GM12873 (cell line): ENCODE data around the gene HSPG2.

Experiments used
- TF ChIP-seq, protein P1 (sequence below): IDR thresholded peaks from 2 replicates; pipeline ENCODE4 v1.5.1; 2012; ENCODE audit warnings: low read depth, mild to moderate bottlenecking, moderate library complexity, low read length, control low read depth; ENCODE audit not compliant: insufficient read depth; ENCODE audit errors: missing control alignments

Gene HSPG2

DNA sequence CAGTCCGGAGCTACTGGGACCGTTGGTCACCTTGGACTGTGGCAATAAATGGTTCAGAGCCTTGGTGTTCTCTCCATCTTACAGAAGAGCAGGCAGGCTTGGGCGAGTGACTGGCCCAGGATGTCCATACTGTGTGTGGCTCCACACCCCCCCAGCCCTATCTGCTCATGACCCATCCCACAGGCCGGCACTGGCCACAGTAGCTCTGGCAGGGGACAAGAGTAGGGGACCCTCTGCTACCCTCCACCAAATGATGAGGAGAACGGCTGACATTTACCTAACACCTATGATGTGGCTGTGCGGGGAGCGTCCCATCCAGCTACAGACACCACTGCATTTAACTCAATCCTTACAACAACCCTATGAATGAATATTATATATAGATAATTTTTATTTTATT lies 111.7 kb downstream of the HSPG2 start:
- TF ChIP-seq, protein P1, sequence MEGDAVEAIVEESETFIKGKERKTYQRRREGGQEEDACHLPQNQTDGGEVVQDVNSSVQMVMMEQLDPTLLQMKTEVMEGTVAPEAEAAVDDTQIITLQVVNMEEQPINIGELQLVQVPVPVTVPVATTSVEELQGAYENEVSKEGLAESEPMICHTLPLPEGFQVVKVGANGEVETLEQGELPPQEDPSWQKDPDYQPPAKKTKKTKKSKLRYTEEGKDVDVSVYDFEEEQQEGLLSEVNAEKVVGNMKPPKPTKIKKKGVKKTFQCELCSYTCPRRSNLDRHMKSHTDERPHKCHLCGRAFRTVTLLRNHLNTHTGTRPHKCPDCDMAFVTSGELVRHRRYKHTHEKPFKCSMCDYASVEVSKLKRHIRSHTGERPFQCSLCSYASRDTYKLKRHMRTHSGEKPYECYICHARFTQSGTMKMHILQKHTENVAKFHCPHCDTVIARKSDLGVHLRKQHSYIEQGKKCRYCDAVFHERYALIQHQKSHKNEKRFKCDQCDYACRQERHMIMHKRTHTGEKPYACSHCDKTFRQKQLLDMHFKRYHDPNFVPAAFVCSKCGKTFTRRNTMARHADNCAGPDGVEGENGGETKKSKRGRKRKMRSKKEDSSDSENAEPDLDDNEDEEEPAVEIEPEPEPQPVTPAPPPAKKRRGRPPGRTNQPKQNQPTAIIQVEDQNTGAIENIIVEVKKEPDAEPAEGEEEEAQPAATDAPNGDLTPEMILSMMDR: no peak

DNA sequence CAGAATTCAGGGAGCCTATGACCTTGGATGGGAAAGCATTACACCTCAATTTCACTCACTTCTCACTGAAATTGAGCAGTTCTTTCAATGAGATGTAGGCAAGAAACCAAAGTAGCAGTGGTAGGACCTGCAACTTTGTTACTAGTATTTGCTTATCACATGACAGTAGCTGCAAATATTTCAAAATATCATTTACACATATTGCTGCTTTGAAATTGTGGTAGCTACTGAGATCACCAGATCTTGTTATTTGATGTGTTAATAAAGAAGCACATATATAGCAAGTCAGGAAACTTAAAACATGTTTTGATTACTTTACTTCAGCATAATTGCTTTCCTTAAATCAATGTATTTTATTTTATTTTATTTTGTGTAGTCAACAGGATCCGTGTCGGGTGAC lies 112.2 kb downstream of the HSPG2 start:
- TF ChIP-seq, protein P1: no peak

DNA sequence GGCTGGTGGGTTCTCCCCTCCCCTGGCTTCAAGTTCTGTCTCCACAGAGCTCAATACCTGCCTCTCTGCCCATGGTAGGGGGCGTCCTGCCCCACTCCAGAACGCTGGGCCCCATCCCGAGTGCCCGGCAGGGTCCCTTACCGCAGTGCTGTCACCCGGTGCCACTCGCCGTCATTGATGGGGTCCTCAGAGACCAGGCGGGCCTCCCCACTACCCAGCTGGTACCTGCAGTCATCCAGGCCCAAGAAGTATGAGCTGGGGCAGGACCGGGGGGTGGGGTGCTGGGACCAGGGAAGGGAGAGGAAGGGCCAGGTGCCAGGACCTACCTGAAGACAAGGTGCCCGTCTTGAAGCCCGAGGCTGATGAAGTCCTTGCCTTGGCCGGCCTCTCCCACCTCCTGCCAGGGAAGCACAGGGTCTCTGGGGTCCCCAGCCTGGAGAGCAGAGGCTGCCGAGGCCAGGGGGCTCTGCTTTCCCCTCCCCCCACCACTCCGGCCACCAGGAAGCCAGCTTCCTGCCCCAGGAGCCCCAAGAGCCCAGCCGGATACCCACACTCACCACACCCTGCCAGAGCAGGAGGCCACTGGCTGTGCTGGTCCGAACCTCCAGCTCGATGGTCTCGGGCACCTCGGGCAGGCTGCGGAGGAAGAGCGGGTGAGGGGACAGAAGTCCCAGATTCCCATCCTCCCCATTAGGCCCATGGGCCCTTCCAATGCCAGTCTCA lies 113.0 kb downstream of the HSPG2 start:
- TF ChIP-seq, protein P1: no peak

DNA sequence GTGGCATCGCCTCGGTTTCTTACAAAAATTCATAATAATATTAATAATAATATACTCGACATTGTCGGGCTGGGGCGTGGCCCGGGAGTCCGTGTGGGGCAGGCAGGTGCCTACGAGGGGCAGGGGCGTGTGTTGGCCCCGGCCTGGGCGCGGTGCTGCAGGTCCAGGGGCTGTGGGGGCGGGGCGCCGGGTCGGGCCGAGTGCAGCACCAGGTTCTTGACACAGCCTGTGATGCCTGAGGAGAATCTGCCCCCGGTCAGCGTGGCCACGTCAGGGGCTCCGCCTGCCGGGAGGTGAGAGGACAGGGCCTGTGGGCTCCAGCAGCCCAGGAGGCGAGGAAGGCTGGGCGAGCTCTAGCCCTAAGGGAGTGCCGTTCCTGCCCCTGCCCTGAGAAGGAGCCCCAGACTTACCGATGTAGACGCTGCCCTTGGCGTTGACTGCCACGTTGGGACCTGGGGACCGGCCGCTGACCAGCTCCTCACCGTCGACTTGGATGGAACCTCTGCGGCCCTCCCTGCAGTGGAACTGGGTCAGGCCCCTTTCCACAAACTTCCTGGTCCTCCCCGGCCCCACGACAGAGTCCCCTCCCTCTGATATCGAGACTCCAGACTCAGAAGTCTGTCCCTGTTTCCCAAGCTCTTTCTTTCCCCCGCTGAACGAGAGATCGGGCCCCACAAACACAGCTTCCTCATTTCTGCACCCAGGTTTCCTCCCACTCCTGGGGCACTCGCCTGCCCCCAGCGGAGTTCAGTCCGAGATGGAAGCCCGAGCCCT lies 113.7 kb downstream of the HSPG2 start:
- TF ChIP-seq, protein P1: no peak

DNA sequence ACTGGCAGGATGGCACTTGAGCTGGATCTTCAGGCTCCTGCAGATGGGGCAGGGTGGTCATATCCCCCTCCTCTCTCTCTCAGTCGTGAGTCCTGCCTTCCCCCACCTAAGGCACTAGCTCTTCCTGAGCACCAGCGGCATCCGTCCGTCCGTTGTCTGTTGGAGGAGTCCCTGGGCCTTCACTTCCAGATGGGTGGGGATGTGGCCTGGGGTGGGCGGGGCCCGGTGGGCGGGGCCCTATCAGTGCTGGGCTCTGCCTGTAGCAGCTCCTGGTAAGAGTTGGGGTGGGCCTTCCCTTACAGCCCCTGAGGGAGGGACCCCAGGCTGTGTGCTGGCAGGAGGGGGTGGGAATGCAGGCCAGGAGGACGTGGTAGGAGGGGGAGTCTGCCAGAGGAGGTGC lies 114.8 kb downstream of the HSPG2 start:
- TF ChIP-seq, protein P1: no peak

DNA sequence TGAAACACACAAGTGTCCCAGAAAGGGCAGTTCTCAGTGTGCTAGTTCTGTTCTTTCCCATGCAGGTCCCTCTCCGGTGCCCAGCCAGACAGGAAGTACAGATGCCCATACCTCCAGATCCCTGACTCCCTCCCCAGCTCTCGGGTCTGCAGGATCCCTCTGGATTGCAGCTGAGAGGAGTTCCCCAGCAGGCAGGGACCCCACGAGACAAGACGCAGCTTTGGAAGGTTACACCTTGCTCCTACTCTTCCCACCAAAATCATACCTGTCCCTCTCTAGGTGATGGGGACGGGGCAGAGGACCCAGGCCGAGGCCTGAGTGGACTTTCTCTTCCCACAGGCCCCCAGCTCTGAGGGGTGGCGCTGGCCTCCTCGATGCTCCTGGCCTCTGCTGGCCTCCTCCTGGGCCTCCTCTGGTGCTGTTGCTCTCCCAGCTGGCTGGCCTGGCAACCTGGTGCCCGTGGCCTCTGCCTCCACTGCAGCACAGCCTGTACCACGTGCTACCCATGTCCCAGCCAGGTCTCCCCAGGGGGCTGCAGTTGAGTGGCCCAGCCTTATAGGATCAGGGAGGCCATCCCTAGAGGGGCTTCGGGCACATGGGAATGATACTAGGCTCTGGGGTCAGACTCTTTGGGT lies 115.6 kb downstream of the HSPG2 start:
- TF ChIP-seq, protein P1: no peak

DNA sequence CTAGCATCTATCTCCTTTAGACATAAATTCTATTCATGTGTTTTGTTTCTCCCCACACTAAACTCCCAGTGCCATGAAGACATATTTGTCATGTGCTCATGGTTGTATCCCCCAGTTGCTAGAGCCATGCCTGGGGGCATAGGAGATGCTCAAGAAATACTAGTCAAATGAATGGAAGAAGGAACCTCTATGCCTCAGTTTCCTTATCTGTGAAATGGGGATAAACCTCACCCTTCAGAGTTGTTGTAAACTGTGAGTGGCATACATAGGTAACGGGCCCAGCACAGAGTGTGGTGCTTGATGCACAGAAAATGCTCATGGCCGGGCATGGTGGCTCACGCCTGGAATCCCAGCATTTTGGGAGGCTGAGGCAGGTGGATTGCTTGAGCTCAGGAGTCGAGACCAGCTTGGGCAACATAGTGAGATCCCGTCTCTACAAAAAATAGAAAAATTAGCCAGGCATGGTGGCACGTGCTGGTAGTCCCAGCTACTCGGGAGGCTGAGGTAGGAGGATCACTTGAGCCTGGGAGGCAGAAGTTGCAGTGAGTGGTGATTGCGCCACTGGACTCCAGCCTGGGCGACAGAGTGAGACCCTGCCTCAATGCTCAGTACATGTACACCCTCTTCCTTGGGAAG lies 116.4 kb downstream of the HSPG2 start:
- TF ChIP-seq, protein P1: no peak
